Activated T-helper 1 cell treated with anti-CD3 and anti-CD28 coated beads, Interleukin-2, amount 50 U/mL, for 16 hours (primary cell): Measurements from ENCODE around the gene EPHB1.
"Not testable (repeated sequence)": the region's sequence is repeated elsewhere in the genome, so short reads cannot be mapped to it uniquely, and the experiment has no call there.

Experiments used
- DNase-seq, 2 donors: peaks; one replicate each; pipeline ENCODE4 v3.0.0-alpha.2; 2020; ENCODE audit warnings: low read depth in 1 of 2, low spot score in 1 of 2

Gene EPHB1

GRCh38 chr3:135034291-135034768 is 239.3 kb downstream of the EPHB1 start:
- DNase-seq, result no peak

- no peak for DNase-seq
These were observed 239.9 kb downstream of the EPHB1 start for GRCh38 chr3:135034891-135035440.

- no peak for DNase-seq
These were observed 243.1 kb downstream of the EPHB1 start for GRCh38 chr3:135038186-135038585.

- not testable (repeated sequence) for DNase-seq
These were observed 244.5 kb downstream of the EPHB1 start for GRCh38 chr3:135039536-135039935.

GRCh38 chr3:135040321-135041240 is 245.5 kb downstream of the EPHB1 start:
- DNase-seq, result no peak

GRCh38 chr3:135041601-135042000 is 246.5 kb downstream of the EPHB1 start:
- no peak for DNase-seq

GRCh38 chr3:135047061-135047460 is 252.0 kb downstream of the EPHB1 start:
- no peak for DNase-seq

GRCh38 chr3:135050536-135050935 is 255.5 kb downstream of the EPHB1 start:
- DNase-seq, result no peak

- no peak for DNase-seq
These were observed 256.4 kb downstream of the EPHB1 start for GRCh38 chr3:135051409-135051973.

GRCh38 chr3:135055449-135055848 is 260.4 kb downstream of the EPHB1 start:
- no peak for DNase-seq

- no peak for DNase-seq
These were observed 261.1 kb downstream of the EPHB1 start for GRCh38 chr3:135056084-135056730.

- no peak for DNase-seq
These were observed 261.8 kb downstream of the EPHB1 start for GRCh38 chr3:135056733-135057310.

GRCh38 chr3:135057996-135058395 is 262.9 kb downstream of the EPHB1 start:
- no peak for DNase-seq

- no peak for DNase-seq
These were observed 264.5 kb downstream of the EPHB1 start for GRCh38 chr3:135059580-135059979.

- DNase-seq, result not testable (repeated sequence)
These were observed 272.0 kb downstream of the EPHB1 start for GRCh38 chr3:135066844-135067727.

- DNase-seq, result no peak
These were observed 273.0 kb downstream of the EPHB1 start for GRCh38 chr3:135068011-135068410.

- no peak for DNase-seq
These were observed 274.3 kb downstream of the EPHB1 start for GRCh38 chr3:135069406-135069805.

- no peak for DNase-seq
These were observed 276.4 kb downstream of the EPHB1 start for GRCh38 chr3:135071483-135071882.

- DNase-seq, result no peak
These were observed 277.4 kb downstream of the EPHB1 start for GRCh38 chr3:135072431-135072830.

- DNase-seq, result no peak
These were observed 280.1 kb downstream of the EPHB1 start for GRCh38 chr3:135075157-135075556.
